HG03139 (cell line): Measurements from ENCODE around the gene CACNG8.
"Not testable (repeated sequence)": the region's sequence is repeated elsewhere in the genome, so short reads cannot be mapped to it uniquely, and the experiment has no call there.

Source experiments
- ATAC-seq: cut with Tn5 transposase; IDR thresholded peaks from one replicate; pipeline ENCODE4 v1.9.1; 2021; ENCODE audit not compliant: unreplicated experiment

Gene CACNG8

DNA sequence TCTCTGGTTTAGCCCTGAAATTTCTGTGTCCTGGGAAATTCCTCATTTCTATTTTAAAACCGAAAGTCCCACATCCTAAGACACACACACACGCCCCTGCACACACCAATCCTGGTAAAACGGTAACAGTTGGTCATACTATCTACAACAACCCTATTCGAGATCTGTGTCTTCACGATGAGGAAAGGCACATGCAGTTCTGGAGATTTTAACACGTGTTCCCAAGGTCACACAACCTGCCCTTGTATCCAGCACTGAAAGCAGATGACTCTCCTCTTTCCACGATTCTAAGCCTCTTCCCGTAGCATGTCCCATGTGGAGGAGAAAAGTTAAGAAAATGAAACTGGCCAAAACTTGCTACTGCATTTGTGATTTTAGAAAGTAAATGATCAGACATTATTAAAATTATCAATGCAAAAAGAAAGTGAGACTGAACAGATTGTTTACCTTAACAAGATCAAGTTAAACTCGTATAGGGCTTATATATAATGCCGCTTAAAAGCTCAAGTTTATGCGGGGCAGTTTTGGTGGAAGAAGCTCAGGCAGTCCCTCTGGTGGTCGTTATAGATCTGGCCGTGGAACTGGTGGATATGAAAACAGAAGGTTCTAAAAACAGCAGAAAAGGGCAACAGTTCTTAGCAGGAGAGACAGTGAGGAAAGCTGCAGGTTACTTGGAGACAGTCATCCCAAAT, 68.3 kb downstream of the CACNG8 start:
- ATAC-seq = no peak

DNA sequence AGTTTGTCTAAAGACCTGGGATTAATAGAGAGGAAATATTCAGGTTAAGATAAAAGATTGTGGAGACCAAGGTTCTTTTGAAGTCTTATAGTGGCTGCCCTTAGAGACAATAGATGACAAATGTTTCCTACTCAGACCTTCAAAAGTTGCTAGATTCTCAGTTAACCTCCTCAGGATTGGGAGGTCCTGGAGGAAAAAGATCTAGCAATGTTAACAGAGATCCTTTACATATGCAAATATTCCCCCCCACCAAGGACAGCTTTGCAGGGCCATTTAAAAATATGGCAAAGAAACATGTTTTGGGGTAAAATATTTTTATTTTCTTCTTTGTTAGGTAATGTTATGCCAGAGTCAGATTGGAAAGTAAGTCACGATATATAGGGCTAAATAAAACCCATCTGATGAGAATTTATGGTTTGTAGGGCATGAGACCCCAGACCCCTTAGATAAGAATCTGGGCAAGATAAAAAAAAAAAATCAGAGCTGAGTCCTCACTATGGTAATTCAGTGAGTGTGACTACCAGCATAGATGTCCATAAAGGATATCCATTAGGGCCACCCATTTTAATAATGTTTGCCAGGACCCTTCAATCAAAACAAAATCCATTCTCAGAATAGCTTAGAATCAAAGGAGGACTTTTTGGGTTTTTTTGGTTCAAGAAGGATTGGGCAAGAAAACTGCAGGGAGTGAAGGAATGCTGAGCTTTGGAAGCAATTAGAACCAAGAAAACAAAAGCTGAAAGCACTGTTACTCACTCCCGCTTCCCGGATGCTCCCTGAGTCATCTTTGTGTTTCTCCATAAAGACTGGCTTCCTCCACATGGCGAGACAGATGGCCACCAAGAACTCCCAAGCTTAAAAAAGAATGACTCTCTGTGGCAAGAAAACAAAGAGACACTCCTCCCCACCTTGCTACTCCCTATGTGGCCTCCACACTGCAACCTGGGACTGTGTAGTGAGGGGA, 72.8 kb downstream of the CACNG8 start:
- ATAC-seq = no peak

DNA sequence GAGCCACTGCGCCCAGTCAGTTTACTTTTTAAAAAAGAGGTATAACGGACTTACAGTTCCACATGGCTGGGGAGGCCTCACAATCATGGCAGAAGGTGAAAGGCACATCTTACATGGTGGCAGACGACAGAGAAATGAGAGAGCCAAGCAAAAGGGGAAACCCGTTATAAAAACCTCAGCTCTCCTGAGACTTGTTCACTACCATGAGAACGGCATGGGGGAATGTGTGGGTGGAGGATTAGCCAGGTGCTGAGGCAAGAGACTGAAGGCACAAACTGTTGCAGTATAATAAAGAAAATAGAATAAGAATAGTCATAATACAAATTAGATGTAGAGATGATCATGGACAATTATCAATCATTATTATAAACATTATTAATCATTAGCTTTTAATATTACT, 73.8 kb downstream of the CACNG8 start:
- not testable (repeated sequence) for ATAC-seq
